OCI-LY3 (cell line): ENCODE data around the gene FKBP5.
A peak's percentile ranks its signal among the peaks of the same experiment; 100 is the strongest.

Experiments used
- H2AFZ ChIP-seq: fragments of 200-600, 300-600 bp; shearing (Covaris generic); 2 replicates; pipeline ENCODE4 v1.6.0; 2014; ENCODE audit warnings: antibody characterized with exemption, low read depth, low read length
- H3K27ac ChIP-seq: fragments of 200-600, 300-600 bp; sonication (generic); 2 replicates; pipeline ENCODE4 v1.5.1; 2014; ENCODE audit warnings: mild to moderate bottlenecking, low read length, moderate library complexity, mixed read lengths
- H3K27me3 ChIP-seq: fragments of 200-600, 300-600 bp; sonication (generic); 2 replicates; pipeline ENCODE4 v1.6.1; 2014; ENCODE audit warnings: low read depth, low read length, mixed read lengths
- H3K36me3 ChIP-seq: fragments of 200-600, 300-600 bp; sonication (generic); replicated peaks from 2 replicates; pipeline ENCODE3; 2014; ENCODE audit warnings: low read depth, low read length, mixed read lengths
- H3K4me1 ChIP-seq: fragments of 300-600, 200-600 bp; sonication (generic); 2 replicates; pipeline ENCODE4 v1.6.1; 2014; ENCODE audit warnings: low read length, mixed read lengths
- H3K4me2 ChIP-seq: fragments of 200-600, 300-600 bp; sonication (generic); 2 replicates; pipeline ENCODE4 v1.6.1; 2014; ENCODE audit warnings: low read length, mixed read lengths
- H3K4me3 ChIP-seq: fragments of 300-600, 200-600 bp; sonication (generic); 2 replicates; pipeline ENCODE4 v1.5.1; 2014; ENCODE audit warnings: antibody characterized with exemption, mild to moderate bottlenecking, low read length, moderate library complexity
- H3K79me2 ChIP-seq: fragments of 300-600, 200-600 bp; shearing (Covaris generic); 2 replicates; pipeline ENCODE4 v1.6.1; 2014; ENCODE audit warnings: mild to moderate bottlenecking, low read length, mixed read lengths
- H3K9ac ChIP-seq: fragments of 300-600, 200-600 bp; shearing (Covaris generic); 2 replicates; pipeline ENCODE4 v1.6.0; 2014; ENCODE audit warnings: mild to moderate bottlenecking, low read length, moderate library complexity
- H3K9me3 ChIP-seq: fragments of 200-600, 300-600 bp; shearing (Covaris generic); 2 replicates; pipeline ENCODE4 v1.6.1; 2014; ENCODE audit warnings: low read length, mixed read lengths; ENCODE audit not compliant: insufficient read depth
- H4K20me1 ChIP-seq: fragments of 200-600, 300-600 bp; sonication (generic); 2 replicates; pipeline ENCODE4 v1.6.1; 2016; ENCODE audit warnings: low read length, mixed read lengths; ENCODE audit not compliant: insufficient read depth
- EZH2phosphoT487 ChIP-seq: fragments of 200-600 bp; shearing (Covaris generic); IDR thresholded peaks from 2 replicates; pipeline ENCODE4 v1.6.1; 2018; ENCODE audit warnings: antibody characterized with exemption, mixed run types, low read depth
- TF ChIP-seq, protein P1 (sequence below): fragments of 200-600, 300-600 bp; sonication (generic); IDR thresholded peaks from 2 replicates; pipeline ENCODE4 v1.5.1; 2014; ENCODE audit warnings: antibody characterized with exemption, low read length, low read depth

The FKBP5 gene

DNA sequence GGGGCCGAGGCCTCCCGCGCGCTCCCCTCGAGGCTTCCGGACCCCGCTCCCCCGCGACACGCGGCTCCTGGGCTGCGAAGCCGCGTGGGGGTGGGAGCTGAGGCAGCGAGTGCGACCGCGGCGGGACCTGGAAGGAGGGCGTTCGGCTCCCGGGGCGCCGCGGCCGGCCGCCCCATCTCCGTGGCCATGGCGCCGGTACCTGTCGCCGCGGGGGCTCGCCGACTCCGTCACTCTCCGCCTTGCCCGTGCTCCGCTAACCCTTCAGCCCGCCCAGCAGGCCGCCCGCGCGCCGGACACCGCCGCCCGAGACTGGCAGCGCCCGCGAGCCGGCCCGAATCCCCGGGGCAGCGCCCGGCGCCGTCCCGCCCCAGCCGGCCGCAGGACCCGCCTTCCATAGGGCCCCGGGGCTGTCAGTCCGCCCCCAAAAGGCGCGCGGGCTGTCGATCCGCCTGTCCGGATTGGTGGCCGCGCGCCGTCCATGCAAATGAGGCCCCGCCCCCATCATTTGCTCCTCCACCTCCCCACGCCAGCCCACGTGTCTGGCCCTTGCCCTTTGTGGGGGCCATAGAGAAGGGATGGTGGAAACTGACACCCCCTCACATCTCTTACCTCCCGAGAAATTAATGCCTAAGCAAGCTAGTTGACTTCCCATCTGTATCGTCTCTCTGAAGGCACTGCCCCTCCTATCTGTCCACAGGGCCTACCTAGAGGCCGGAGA is at the start of gene FKBP5:
FKBP5 (minus strand) TSS at position 311 of the 718 bp plus-strand sequence. CDS start 46,091 bp downstream, outside the sequence.
- Histone ChIP-seq H3K9ac (peak within 1 kb of the TSS; percentile 87), H3K9me3 (no peaks in the 10 kb centered on the region), H3K4me1 (peaks cover 9% of the 10 kb centered on the region), H3K4me2 (peak within 1 kb of the TSS; percentile 85), H3K27ac (peak within 1 kb of the TSS; percentile 80), H4K20me1 (peaks cover 21% of the 10 kb centered on the region), H3K4me3 (peak within 1 kb of the TSS; percentile 90), H3K79me2 (peaks cover 49% of the 10 kb centered on the region), H2AFZ (peak within 1 kb of the TSS; percentile 92; the same call in 1 of the 2 replicates), H3K27me3 (no peaks in the 10 kb centered on the region), H3K36me3 (peaks cover 13% of the 10 kb centered on the region)
- TF ChIP-seq EZH2phosphoT487 = no peak
- TF ChIP-seq, protein P1, sequence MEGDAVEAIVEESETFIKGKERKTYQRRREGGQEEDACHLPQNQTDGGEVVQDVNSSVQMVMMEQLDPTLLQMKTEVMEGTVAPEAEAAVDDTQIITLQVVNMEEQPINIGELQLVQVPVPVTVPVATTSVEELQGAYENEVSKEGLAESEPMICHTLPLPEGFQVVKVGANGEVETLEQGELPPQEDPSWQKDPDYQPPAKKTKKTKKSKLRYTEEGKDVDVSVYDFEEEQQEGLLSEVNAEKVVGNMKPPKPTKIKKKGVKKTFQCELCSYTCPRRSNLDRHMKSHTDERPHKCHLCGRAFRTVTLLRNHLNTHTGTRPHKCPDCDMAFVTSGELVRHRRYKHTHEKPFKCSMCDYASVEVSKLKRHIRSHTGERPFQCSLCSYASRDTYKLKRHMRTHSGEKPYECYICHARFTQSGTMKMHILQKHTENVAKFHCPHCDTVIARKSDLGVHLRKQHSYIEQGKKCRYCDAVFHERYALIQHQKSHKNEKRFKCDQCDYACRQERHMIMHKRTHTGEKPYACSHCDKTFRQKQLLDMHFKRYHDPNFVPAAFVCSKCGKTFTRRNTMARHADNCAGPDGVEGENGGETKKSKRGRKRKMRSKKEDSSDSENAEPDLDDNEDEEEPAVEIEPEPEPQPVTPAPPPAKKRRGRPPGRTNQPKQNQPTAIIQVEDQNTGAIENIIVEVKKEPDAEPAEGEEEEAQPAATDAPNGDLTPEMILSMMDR = no peak

DNA sequence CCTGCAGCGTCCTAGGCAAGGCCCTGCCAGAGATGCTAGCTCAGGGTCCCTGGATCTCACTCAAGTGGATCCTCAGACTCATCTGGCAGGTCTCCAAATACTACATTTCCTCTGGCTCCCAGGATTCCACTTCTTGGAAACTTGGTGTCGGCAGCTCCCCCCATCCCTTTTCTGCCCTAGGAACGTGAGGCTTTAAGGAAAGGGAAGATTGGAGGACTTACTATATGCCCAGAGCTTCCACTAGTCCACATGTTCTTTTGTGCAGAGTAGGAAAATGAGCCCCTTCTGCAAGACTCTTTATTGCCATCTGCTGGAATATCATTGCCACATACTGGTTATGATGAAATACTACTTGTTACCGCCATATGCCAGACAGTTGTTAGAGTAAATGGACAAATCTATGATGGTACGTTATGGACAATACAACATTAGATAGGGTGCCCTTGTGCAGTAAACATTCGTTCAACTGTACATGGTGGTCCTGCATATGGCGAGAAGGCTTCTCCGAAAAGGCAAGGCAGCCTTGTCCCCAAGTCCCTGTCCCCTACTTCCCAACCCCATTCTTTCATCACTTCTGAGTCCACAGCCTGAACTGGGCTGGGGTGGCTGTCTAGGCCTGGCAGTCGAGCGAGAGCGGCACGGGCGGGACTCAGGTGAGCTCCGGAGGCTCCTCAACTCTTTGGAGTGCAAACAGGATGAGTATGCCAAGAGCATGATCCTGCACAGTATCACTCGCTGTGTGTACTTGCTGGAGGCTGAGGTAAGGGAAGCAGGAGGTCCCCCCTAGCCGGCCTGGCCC is 48.9 kb upstream of the FKBP5 start:
- no peaks in the 10 kb centered on the region for H4K20me1 ChIP-seq
- H3K36me3 ChIP-seq = no peaks in the 10 kb centered on the region
- TF ChIP-seq, protein P1 = peak; percentile 86
- TF ChIP-seq EZH2phosphoT487 = no peak
- H3K4me3 ChIP-seq = peak overlapping the region; percentile 39
- H2AFZ ChIP-seq = peak overlapping the region; percentile 75
- H3K4me1 ChIP-seq = peaks cover 32% of the 10 kb centered on the region
- no peaks in the 10 kb centered on the region for H3K9me3 ChIP-seq
- H3K27me3 ChIP-seq = no peaks in the 10 kb centered on the region
- H3K4me2 ChIP-seq = peak overlapping the region; percentile 56
- 0 out of 2 replicates have a peak, but pooled peaks cover 5% of the 10 kb centered on the region for H3K79me2 ChIP-seq
- no peak overlapping the region for H3K27ac ChIP-seq
- peak overlapping the region; percentile 9; the same call in 1 of the 2 replicates for H3K9ac ChIP-seq

DNA sequence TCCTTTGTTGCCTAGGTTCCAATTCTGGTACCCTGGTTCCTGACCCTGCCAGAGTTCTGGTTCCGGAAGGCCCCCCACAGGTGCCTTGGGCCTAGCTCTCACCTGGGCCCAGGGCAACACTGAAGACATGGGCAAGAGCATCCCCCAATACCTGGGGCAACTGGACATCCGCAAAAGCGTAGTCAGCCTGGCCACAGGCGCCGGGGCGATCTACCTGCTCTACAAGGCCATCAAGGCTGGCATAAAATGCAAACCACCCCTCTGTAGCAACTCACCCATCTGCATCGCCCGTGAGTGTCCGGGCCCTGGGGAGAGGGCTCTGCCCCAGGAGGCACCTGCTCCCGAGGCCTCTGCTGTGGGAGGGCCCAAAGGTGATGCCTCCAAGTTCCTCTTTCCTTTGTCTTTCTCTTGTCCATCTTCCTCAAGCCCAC is 48.3 kb upstream of the FKBP5 start, which contains the start of gene ARMC12:
ARMC12 (plus strand) TSS at position 51 of the 431 bp plus-strand sequence; CDS start at position 128, 77 bp downstream.
- TF ChIP-seq, protein P1 = no peak
- no peak for TF ChIP-seq EZH2phosphoT487
- Histone ChIP-seq H3K4me3 (peak within 1 kb of the TSS; percentile 39), H3K79me2 (0 out of 2 replicates have a peak, but pooled peaks cover 6% of the 10 kb centered on the region), H3K27me3 (no peaks in the 10 kb centered on the region), H3K36me3 (no peaks in the 10 kb centered on the region), H3K9me3 (no peaks in the 10 kb centered on the region), H3K4me1 (peaks cover 36% of the 10 kb centered on the region), H3K27ac (no peak within 1 kb of the TSS), H3K9ac (peak within 1 kb of the TSS; percentile 9; the same call in 1 of the 2 replicates), H2AFZ (peak within 1 kb of the TSS; percentile 75), H3K4me2 (peak within 1 kb of the TSS; percentile 56), H4K20me1 (no peaks in the 10 kb centered on the region)
